KMS-11 (cell line): ENCODE measurements around the gene CHRM1.

ENCODE experiments used
- H2AFZ ChIP-seq: fragments of 200-600 bp; sonication (generic); 2 replicates; pipeline ENCODE4 v1.6.1; 2016; ENCODE audit warnings: antibody characterized with exemption, mixed run types, low read depth
- H3K27ac ChIP-seq: fragments of 200-600 bp; sonication (generic); 2 replicates; pipeline ENCODE4 v1.6.1; 2016; ENCODE audit warnings: mild to moderate bottlenecking, mixed run types
- H3K27me3 ChIP-seq: fragments of 200-600 bp; sonication (generic); 2 replicates; pipeline ENCODE4 v1.6.1; 2017; ENCODE audit warnings: mild to moderate bottlenecking, low read depth, mixed run types, moderate library complexity; ENCODE audit not compliant: insufficient read depth
- H3K36me3 ChIP-seq: fragments of 200-600 bp; sonication (generic); 2 replicates; pipeline ENCODE4 v1.6.1; 2017; ENCODE audit warnings: mild to moderate bottlenecking, mixed run types; ENCODE audit not compliant: insufficient read depth
- H3K4me1 ChIP-seq: fragments of 200-600 bp; sonication (generic); 2 replicates; pipeline ENCODE4 v1.6.1; 2016; ENCODE audit warnings: mild to moderate bottlenecking, low read depth, mixed run types; ENCODE audit not compliant: poor library complexity, severe bottlenecking
- H3K4me2 ChIP-seq: fragments of 200-600 bp; sonication (generic); 2 replicates; pipeline ENCODE4 v1.7.0; 2016; ENCODE audit warnings: mild to moderate bottlenecking, mixed run types
- H3K4me3 ChIP-seq: fragments of 200-600 bp; sonication (generic); IDR thresholded peaks from 2 replicates; pipeline ENCODE4 v1.6.1; 2017; ENCODE audit warnings: low read depth, low read length, mixed read lengths; ENCODE audit not compliant: insufficient read depth
- H3K79me2 ChIP-seq: fragments of 200-600 bp; sonication (generic); 2 replicates; pipeline ENCODE4 v1.6.1; 2016; ENCODE audit warnings: low read depth, mixed run types; ENCODE audit not compliant: insufficient read depth
- H3K9ac ChIP-seq: fragments of 200-600 bp; sonication (generic); 2 replicates; pipeline ENCODE4 v1.6.1; 2016; ENCODE audit warnings: mild to moderate bottlenecking, mixed run types
- H4K20me1 ChIP-seq: fragments of 200-600 bp; sonication (generic); 2 replicates; pipeline ENCODE4 v1.6.1; 2016; ENCODE audit warnings: mild to moderate bottlenecking, mixed run types; ENCODE audit not compliant: insufficient read depth
- TF ChIP-seq, protein P1 (sequence below): fragments of 200-600 bp; sonication (generic); conservative IDR thresholded peaks from 2 replicates; pipeline ENCODE4 v1.6.1; 2017; ENCODE audit warnings: low read depth, mild to moderate bottlenecking, antibody characterized with exemption, low read length, moderate library complexity, mixed read lengths

The CHRM1 gene

DNA sequence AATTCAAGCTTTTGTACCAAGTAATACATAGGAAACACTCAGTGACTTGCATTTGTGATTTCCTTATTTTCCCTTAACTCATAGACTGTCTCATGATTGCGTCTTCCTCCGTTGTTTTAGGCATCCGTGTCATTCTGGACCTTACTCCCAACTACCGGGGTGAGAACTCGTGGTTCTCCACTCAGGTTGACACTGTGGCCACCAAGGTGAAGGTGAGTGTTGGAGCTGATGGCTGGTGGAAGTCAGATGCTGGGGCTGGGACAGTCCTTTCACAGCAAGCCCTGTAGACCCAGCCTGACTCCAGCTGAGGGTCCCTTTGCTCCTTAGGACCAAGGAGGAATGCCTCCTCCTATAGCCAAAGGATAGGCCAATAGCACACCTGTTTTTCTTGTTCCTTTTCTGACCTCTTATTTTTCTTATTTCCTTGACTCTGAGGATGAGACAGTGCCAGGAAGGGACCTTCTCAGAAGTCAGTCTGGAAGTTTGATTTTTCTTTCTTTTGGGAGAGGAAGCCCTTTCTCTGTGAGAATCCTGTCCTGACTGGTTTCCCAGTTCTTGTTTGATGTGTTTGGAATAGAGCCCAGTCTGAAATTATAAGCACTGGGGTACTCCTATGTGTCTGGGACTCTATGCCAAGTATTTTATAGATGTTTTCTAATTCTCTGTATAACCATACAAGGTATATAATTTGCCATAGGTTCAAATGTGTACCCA lies 38.2 kb downstream of the CHRM1 start:
- peaks cover 13% of the 10 kb centered on the region; the same call in 1 of the 2 replicates for H4K20me1 ChIP-seq
- H3K4me3 ChIP-seq: no peak overlapping the region
- H3K27ac ChIP-seq: peak overlapping the region; percentile 93; the same call in 1 of the 2 replicates

DNA sequence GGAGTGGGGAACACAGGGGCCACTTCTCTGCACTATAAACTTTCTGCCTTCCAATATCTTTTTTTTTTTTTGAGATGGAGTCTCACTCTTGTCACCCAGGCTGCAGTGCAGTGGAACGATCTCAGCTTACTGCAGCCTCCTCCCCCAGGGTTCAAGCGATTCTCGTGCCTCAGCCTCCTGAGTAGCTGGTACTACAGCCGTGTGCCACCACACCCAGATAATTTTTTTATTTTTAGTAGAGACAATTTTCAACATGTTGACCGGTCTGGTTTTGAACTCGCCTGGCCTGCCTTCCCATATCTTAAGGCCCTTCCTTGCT lies 38.8 kb downstream of the CHRM1 start:
- peaks cover 37% of the 10 kb centered on the region for H3K4me1 ChIP-seq
- peak overlapping the region; percentile 97; the same call in 1 of the 2 replicates for H3K9ac ChIP-seq
- peak overlapping the region; percentile 93; the same call in 1 of the 2 replicates for H3K27ac ChIP-seq
- H3K4me2 ChIP-seq: peak overlapping the region; percentile 67
- no peak overlapping the region for H2AFZ ChIP-seq
- TF ChIP-seq, protein P1, sequence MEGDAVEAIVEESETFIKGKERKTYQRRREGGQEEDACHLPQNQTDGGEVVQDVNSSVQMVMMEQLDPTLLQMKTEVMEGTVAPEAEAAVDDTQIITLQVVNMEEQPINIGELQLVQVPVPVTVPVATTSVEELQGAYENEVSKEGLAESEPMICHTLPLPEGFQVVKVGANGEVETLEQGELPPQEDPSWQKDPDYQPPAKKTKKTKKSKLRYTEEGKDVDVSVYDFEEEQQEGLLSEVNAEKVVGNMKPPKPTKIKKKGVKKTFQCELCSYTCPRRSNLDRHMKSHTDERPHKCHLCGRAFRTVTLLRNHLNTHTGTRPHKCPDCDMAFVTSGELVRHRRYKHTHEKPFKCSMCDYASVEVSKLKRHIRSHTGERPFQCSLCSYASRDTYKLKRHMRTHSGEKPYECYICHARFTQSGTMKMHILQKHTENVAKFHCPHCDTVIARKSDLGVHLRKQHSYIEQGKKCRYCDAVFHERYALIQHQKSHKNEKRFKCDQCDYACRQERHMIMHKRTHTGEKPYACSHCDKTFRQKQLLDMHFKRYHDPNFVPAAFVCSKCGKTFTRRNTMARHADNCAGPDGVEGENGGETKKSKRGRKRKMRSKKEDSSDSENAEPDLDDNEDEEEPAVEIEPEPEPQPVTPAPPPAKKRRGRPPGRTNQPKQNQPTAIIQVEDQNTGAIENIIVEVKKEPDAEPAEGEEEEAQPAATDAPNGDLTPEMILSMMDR: no peak
- peaks cover 13% of the 10 kb centered on the region; the same call in 1 of the 2 replicates for H4K20me1 ChIP-seq
- H3K27me3 ChIP-seq: no peaks in the 10 kb centered on the region
- H3K79me2 ChIP-seq: peaks cover 43% of the 10 kb centered on the region
- peaks cover 31% of the 10 kb centered on the region; the same call in 1 of the 2 replicates for H3K36me3 ChIP-seq
- no peak overlapping the region for H3K4me3 ChIP-seq

More for the DNA sequence above, 38.2 kb downstream of the CHRM1 start:
- Histone ChIP-seq H3K36me3 (peaks cover 36% of the 10 kb centered on the region; the same call in 1 of the 2 replicates), H3K4me2 (peak overlapping the region; percentile 67), H3K27me3 (no peaks in the 10 kb centered on the region), H3K4me1 (peaks cover 37% of the 10 kb centered on the region), H3K79me2 (peaks cover 43% of the 10 kb centered on the region), H3K9ac (peak overlapping the region; percentile 97; the same call in 1 of the 2 replicates), H2AFZ (no peak overlapping the region)
- TF ChIP-seq, protein P1: no peak

DNA sequence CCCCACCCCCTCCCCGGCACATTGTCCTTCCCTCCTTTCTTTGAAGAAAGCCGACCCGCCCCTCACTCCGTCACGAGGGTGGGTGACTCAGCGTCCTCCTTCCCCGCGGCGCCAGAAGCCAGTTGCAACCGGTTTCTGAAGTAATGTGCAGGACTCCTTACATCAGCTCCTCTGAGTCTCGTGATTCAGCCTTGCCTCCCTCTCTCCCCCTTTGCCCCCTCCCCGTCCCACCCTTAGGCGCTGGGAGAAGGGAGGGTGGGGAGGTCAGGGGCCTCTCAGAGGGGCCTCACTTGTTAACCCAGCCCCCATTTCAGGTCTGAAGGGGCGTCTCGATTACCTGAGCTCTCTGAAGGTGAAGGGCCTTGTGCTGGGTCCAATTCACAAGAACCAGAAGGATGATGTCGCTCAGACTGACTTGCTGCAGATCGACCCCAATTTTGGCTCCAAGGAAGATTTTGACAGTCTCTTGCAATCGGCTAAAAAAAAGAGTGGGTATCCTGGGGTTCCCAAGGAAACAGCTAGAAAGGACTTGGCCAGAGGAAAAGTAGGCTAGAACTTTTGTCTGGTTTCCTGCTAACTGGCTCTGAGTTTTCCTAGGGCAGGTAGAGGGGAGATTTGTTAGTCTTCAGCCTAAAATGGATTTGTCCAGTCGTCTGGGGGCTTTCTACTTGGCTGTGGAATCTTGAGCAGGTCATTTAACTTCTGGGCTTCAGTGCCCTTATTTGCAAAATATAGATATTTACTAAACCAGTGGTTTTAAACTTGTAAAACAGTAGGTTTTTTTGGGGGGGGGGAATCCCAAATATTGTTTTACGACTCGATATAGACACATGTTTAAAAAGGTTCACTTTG lies 39.4 kb downstream of the CHRM1 start:
- Histone ChIP-seq H3K4me1 (peaks cover 37% of the 10 kb centered on the region), H3K4me3 (no peak overlapping the region), H3K9ac (peak overlapping the region; percentile 97), H3K36me3 (peaks cover 25% of the 10 kb centered on the region; the same call in 1 of the 2 replicates), H3K27ac (peak overlapping the region; percentile 93), H3K4me2 (peak overlapping the region; percentile 67), H3K79me2 (peaks cover 49% of the 10 kb centered on the region), H3K27me3 (no peaks in the 10 kb centered on the region), H4K20me1 (peaks cover 8% of the 10 kb centered on the region; the same call in 1 of the 2 replicates), H2AFZ (no peak overlapping the region)
- TF ChIP-seq, protein P1: no peak; the same call in 1 of the 2 replicates

DNA sequence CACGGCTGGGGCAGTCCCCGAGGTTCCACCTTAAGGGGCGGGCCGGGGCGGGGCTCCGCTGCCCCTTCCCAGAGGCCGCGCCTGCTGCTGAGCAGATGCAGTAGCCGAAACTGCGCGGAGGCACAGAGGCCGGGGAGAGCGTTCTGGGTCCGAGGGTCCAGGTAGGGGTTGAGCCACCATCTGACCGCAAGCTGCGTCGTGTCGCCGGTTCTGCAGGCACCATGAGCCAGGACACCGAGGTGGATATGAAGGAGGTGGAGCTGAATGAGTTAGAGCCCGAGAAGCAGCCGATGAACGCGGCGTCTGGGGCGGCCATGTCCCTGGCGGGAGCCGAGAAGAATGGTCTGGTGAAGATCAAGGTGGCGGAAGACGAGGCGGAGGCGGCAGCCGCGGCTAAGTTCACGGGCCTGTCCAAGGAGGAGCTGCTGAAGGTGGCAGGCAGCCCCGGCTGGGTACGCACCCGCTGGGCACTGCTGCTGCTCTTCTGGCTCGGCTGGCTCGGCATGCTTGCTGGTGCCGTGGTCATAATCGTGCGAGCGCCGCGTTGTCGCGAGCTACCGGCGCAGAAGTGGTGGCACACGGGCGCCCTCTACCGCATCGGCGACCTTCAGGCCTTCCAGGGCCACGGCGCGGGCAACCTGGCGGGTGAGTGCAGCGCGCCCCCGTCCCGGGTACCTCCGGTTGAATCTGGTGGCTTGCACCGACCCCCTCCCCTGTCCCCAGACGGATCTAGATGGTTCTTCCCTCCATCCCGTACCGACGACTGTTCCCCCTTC lies 40.2 kb downstream of the CHRM1 start, which contains the start of gene SLC3A2:
TSS of gene SLC3A2 (plus strand) at position 94 of the 776 bp plus-strand sequence. CDS start at position 222, 128 bp downstream.
- Histone ChIP-seq H3K9ac (peak within 1 kb of the TSS; percentile 97), H3K36me3 (peaks cover 20% of the 10 kb centered on the region; the same call in 1 of the 2 replicates), H3K27me3 (no peaks in the 10 kb centered on the region), H3K79me2 (peaks cover 50% of the 10 kb centered on the region), H3K4me3 (no peak within 1 kb of the TSS), H3K27ac (peak within 1 kb of the TSS; percentile 93), H2AFZ (peak within 1 kb of the TSS; percentile 2; the same call in 1 of the 2 replicates), H3K4me2 (peak within 1 kb of the TSS; percentile 74), H3K4me1 (peaks cover 37% of the 10 kb centered on the region), H4K20me1 (peaks cover 5% of the 10 kb centered on the region; the same call in 1 of the 2 replicates)
- TF ChIP-seq, protein P1: peak; percentile 58
